Purkinje cell (primary cell): ENCODE results near the gene TRAF3IP1. TPM values are rescaled to one million over a fixed set of nuclear protein-coding genes. Genes with fewer than 3 reads are reported as not detected.

Experiments
- polyA plus RNA-seq: library from polyadenylated mRNA; unstranded; fragments of >200 nt; fragmentation: Nextera tagmentation; gene quantifications from 2 replicates; pipeline ENCODE4 v1.2.1, GENCODE V29; 2014

Gene TRAF3IP1
- 3.7 and 13.5 TPM in 2 replicates for polyA plus RNA-seq

GRCh38 chr2:238320246-238320647 lies at the start of gene TRAF3IP1:
Gene TRAF3IP1, plus strand, starts transcription at chr2:238320518. Its CDS starts 145 bp downstream, at chr2:238320663.

GRCh38 chr2:238287737-238288649 lies 32.3 kb upstream of the TRAF3IP1 start, which contains the start of gene PER2:
Gene PER2, minus strand, starts transcription at chr2:238288610. Its CDS starts 10,674 bp downstream, at chr2:238277936.

GRCh38 chr2:238426568-238427434 lies 106.5 kb downstream of the TRAF3IP1 start, which contains the start of gene ASB1:
Gene ASB1, plus strand, starts transcription at chr2:238426927. Its CDS starts 144 bp downstream, at chr2:238427071.

Other genes starting within 250 kb of the TRAF3IP1 start
- not detected in 2 replicates for gene ESPNL, start 220.2 kb upstream of the TRAF3IP1 start, polyA plus RNA-seq
- not detected in 2 replicates for gene KLHL30, start 181.8 kb upstream of the TRAF3IP1 start, polyA plus RNA-seq
- 3.7 TPM in 1 of 2 replicates, not detected in the other for gene ERFE, start 161.5 kb upstream of the TRAF3IP1 start, polyA plus RNA-seq
- 12.1 and 17.0 TPM in 2 replicates for gene ILKAP, start 116.8 kb upstream of the TRAF3IP1 start, polyA plus RNA-seq
- 0.26 and 0.98 TPM in 2 replicates for gene HES6, start 80.5 kb upstream of the TRAF3IP1 start, polyA plus RNA-seq
- gene PER2, start 31.9 kb upstream of the TRAF3IP1 start, polyA plus RNA-seq: 3.5 and 7.2 TPM in 2 replicates
- gene ASB1, start 106.4 kb downstream of the TRAF3IP1 start, polyA plus RNA-seq: 26.5 and 26.7 TPM in 2 replicates